HCT116 (cell line): ENCODE measurements around the gene TEAD1. TPM values are rescaled to one million over a fixed set of nuclear protein-coding genes. Genes with fewer than 3 reads are reported as not detected.

Source experiments
- ATAC-seq: fragments of 200-7000 bp; cut with Tn5 transposase; 2 replicates; pipeline ENCODE4 v1.9.1; 2020; ENCODE audit warnings: mild to moderate bottlenecking, moderate library complexity
- BruUV-seq: library from RNA; stranded (reverse); fragments of 400-500 nt; replicated peaks from 2 replicates; lab custom pipeline; 2021; lab: Mats Ljungman, UMichigan
- CTCF ChIA-PET: fragments of 300-600 bp; sonication (Branson Sonifier 250); formaldehyde crosslinking; loops from one replicate; lab custom pipeline; 2021; ENCODE audit warnings: antibody characterized with exemption; lab: Charles Lee
- POLR2A ChIA-PET: fragments of 300-600, 350-600 bp; sonication (Branson Sonifier 250); formaldehyde crosslinking; loops from one replicate; lab custom pipeline; 2021; ENCODE audit warnings: antibody characterized with exemption; lab: Charles Lee
- RAD21 ChIA-PET, 2 experiments: fragments of 300-600 bp; sonication (Branson Sonifier 250); formaldehyde crosslinking; loops; one replicate each; lab custom pipeline; 2023; ENCODE audit warnings: low total read pairs in 2 of 2; ENCODE audit not compliant: uncharacterized antibody in 2 of 2, unreplicated experiment in 2 of 2, low non-redundant PET in 1 of 2; lab: Charles Lee
- DNase-seq: peaks from one replicate; pipeline ENCODE4 v3.0.0-alpha.2; 2010; ENCODE audit warnings: low read depth, low spot score
- H2AFZ ChIP-seq: fragments of 200-600 bp; shearing (Covaris generic), sonication (generic); 2 replicates; pipeline ENCODE4 v1.6.1; 2017; ENCODE audit warnings: low read depth, mixed run types, mixed read lengths, antibody characterized with exemption, low read length; ENCODE audit not compliant: poor library complexity, severe bottlenecking
- H3K27ac ChIP-seq: 2 replicates; pipeline ENCODE4 v1.5.1; 2012; ENCODE audit warnings: low read depth, low read length
- H3K27me3 ChIP-seq: fragments of 200-600 bp; sonication (generic); 2 replicates; pipeline ENCODE4 v1.6.1; 2016; ENCODE audit warnings: mixed run types, low read length, mixed read lengths; ENCODE audit not compliant: insufficient read depth
- H3K36me3 ChIP-seq, 2 experiments: fragments of 200-500 bp in 1 of 2; fragments of 200-600 bp in 1 of 2; sonication (Bioruptor generic) in 1 of 2; sonication (generic) in 1 of 2; 2 replicates each; pipeline versions ENCODE4 v1.5.1 to v1.6.1; 2014 to 2016; ENCODE audit warnings: low read length in 2 of 2, inconsistent platforms in 1 of 2, mixed read lengths in 1 of 2, mixed run types in 1 of 2; ENCODE audit not compliant: insufficient read depth in 2 of 2, control insufficient read depth in 1 of 2
- H3K4me1 ChIP-seq, 2 experiments: fragments of 200-600 bp in 1 of 2; sonication (generic) in 1 of 2; 2 replicates each; pipeline versions ENCODE4 v1.5.1 to v1.6.1; 2012 to 2017; ENCODE audit warnings: low read length in 2 of 2, inconsistent platforms in 1 of 2, mild to moderate bottlenecking in 1 of 2, mixed read lengths in 1 of 2, mixed run types in 1 of 2, moderate library complexity in 1 of 2; ENCODE audit not compliant: insufficient read depth in 2 of 2, control insufficient read depth in 1 of 2
- H3K4me2 ChIP-seq: fragments of 200-600 bp; sonication (generic); 2 replicates; pipeline ENCODE4 v1.6.1; 2017; ENCODE audit warnings: mixed run types, low read length, mixed read lengths
- H3K4me3 ChIP-seq, 2 experiments: fragments of 200-600 bp in 1 of 2; sonication (generic) in 1 of 2; replicated peaks in 1 of 2; 2 replicates each; pipeline ENCODE4 v1.5.1; 2011 to 2016; ENCODE audit warnings: low read length in 2 of 2, control low read depth in 1 of 2, low read depth in 1 of 2, mild to moderate bottlenecking in 1 of 2, mixed read lengths in 1 of 2, mixed run types in 1 of 2
- H3K79me2 ChIP-seq: fragments of 200-600 bp; sonication (generic); 2 replicates; pipeline ENCODE4 v1.6.1; 2017; ENCODE audit warnings: mild to moderate bottlenecking, mixed run types, low read length, moderate library complexity, mixed read lengths; ENCODE audit not compliant: insufficient read depth
- H3K9ac ChIP-seq: fragments of 200-600 bp; sonication (generic); 2 replicates; pipeline ENCODE4 v1.6.1; 2016; ENCODE audit warnings: low read length, mixed read lengths
- H3K9me2 ChIP-seq: fragments of 200-600 bp; sonication (generic), shearing (Covaris generic); 2 replicates; pipeline ENCODE4 v1.6.1; 2017; ENCODE audit warnings: mixed run types, mild to moderate bottlenecking, moderate library complexity; ENCODE audit not compliant: insufficient read depth
- H3K9me3 ChIP-seq, 2 experiments: fragments of 200-500 bp in 1 of 2; fragments of 200-600 bp in 1 of 2; sonication (Bioruptor generic) in 1 of 2; sonication (generic) in 1 of 2; 2 replicates each; pipeline ENCODE4 v1.6.1; 2014 to 2017; ENCODE audit warnings: low read length in 2 of 2, mixed read lengths in 2 of 2, inconsistent platforms in 1 of 2, low read depth in 1 of 2, mild to moderate bottlenecking in 1 of 2, mixed run types in 1 of 2, moderate library complexity in 1 of 2; ENCODE audit not compliant: control insufficient read depth in 1 of 2, insufficient read depth in 1 of 2
- H4K20me1 ChIP-seq: fragments of 200-600 bp; sonication (generic), shearing (Covaris generic); 2 replicates; pipeline ENCODE4 v1.6.1; 2017; ENCODE audit warnings: mixed run types, mild to moderate bottlenecking, moderate library complexity; ENCODE audit not compliant: insufficient read depth
- CBX3 ChIP-seq: IDR thresholded peaks from 2 replicates; pipeline ENCODE4 v1.6.1; 2012; ENCODE audit warnings: low read depth
- EGR1 ChIP-seq: IDR thresholded peaks from 2 replicates; pipeline ENCODE4 v1.6.1; 2012; ENCODE audit warnings: low read depth
- ELF1 ChIP-seq: IDR thresholded peaks from 2 replicates; pipeline ENCODE4 v1.6.1; 2012; ENCODE audit warnings: low read depth, borderline replicate concordance
- FOSL1 ChIP-seq: IDR thresholded peaks from 2 replicates; pipeline ENCODE4 v1.6.1; 2012; ENCODE audit warnings: low read depth
- JUND ChIP-seq: IDR thresholded peaks from 2 replicates; pipeline ENCODE4 v1.6.1; 2012
- POLR2AphosphoS5 ChIP-seq: IDR thresholded peaks from 2 replicates; pipeline ENCODE4 v1.6.1; 2011; ENCODE audit warnings: mild to moderate bottlenecking, low read depth, low read length, moderate library complexity
- RAD21 ChIP-seq: IDR thresholded peaks from 2 replicates; pipeline ENCODE4 v1.6.1; 2012; ENCODE audit warnings: low read depth, mild to moderate bottlenecking
- SIN3A ChIP-seq: IDR thresholded peaks from 2 replicates; pipeline ENCODE4 v1.6.1; 2012; ENCODE audit warnings: low read depth
- SP1 ChIP-seq: IDR thresholded peaks from 2 replicates; pipeline ENCODE4 v1.6.1; 2012; ENCODE audit warnings: low read depth
- SRF ChIP-seq: IDR thresholded peaks from 2 replicates; pipeline ENCODE4 v1.6.1; 2012; ENCODE audit warnings: low read depth
- TCF7L2 ChIP-seq: IDR thresholded peaks from 2 replicates; pipeline ENCODE4 v1.7.0; 2011; ENCODE audit warnings: borderline replicate concordance, inconsistent platforms; ENCODE audit not compliant: insufficient read depth, insufficient read length; ENCODE audit errors: extremely low read depth
- YY1 ChIP-seq: IDR thresholded peaks from 2 replicates; pipeline ENCODE4 v1.6.1; 2011; ENCODE audit warnings: low read length, low read depth, moderate library complexity, mild to moderate bottlenecking; ENCODE audit not compliant: insufficient replicate concordance; ENCODE audit errors: extremely low read depth
- ZNF274 ChIP-seq: fragments of 200-500 bp; sonication (Bioruptor generic); IDR thresholded peaks from 2 replicates; pipeline ENCODE4 v1.6.1; 2014; ENCODE audit warnings: mild to moderate bottlenecking, low read depth, low read length, inconsistent platforms
- intact Hi-C: fragments of 100-400 bp; cut with micrococcal nuclease; formaldehyde crosslinking; loops from 2 replicates; pipeline ENCODE4 v1.10.0; 2022
- total RNA-seq: library from RNA; stranded (reverse); gene quantifications from one replicate; pipeline ENCODE4 v1.2.1, GENCODE V29; 2021; ENCODE audit not compliant: unreplicated experiment
- TF ChIP-seq, protein P1 (sequence below): IDR thresholded peaks from 2 replicates; pipeline ENCODE4 v1.6.1; 2011; ENCODE audit warnings: mild to moderate bottlenecking, low read length, moderate library complexity; ENCODE audit not compliant: insufficient replicate concordance; ENCODE audit errors: extremely low read depth
- TF ChIP-seq, protein P2 (sequence below): IDR thresholded peaks from 2 replicates; pipeline ENCODE4 v1.6.1; 2012
- TF ChIP-seq, protein P3 (sequence below): IDR thresholded peaks from 2 replicates; pipeline ENCODE4 v1.6.1; 2012; ENCODE audit warnings: low read depth

Gene TEAD1
- total RNA-seq, 1 experiment from 2014 or later = 103 TPM

DNA sequence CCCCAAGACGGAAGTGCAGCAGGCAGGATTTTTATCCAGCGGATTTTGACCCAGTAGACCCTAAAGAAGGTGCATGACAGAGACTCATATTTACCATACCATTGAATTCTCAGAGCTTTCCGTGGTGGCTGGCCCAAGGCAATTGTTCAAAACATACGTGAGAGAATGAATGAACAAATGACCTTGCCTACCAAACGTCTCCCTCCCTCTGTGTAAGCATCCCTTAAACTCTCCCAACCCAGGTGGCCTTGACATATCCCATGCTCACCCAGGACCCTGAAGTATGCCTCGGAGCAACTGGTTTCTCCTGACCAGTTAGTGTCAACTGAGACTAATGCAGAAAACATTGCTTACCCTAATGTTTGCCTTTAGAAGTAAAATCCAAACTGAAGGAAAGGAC lies 154.9 kb downstream of the TEAD1 start:
- H3K4me1 ChIP-seq = peaks cover 17 to 18% of the 10 kb centered on the region in 2 experiments; a peak in 3 of 4 replicates
- no TSS peak for BruUV-seq
- POLR2A ChIA-PET = no interaction called here

More for the DNA sequence above, 154.9 kb downstream of the TEAD1 start:
- no peak overlapping the region for H3K4me3 ChIP-seq
- RAD21 ChIA-PET = no interaction called here
- no peaks in the 10 kb centered on the region for H3K27me3 ChIP-seq
- CTCF ChIA-PET = no interaction called here
- H3K4me2 ChIP-seq = no peak overlapping the region
- no peaks in the 10 kb centered on the region for H3K9me2 ChIP-seq
- no peaks in the 10 kb centered on the region; the same call in 1 of the 2 replicates for H4K20me1 ChIP-seq
- H3K9ac ChIP-seq = no peak overlapping the region
- DNase-seq = no peak
- no peak overlapping the region for H3K27ac ChIP-seq
- ATAC-seq = no peak
- no peaks in the 10 kb centered on the region for H3K9me3 ChIP-seq
- TF ChIP-seq SP1 (no peak), SRF (no peak), JUND (no peak), EGR1 (no peak), TCF7L2 (no peak), FOSL1 (no peak), ZNF274 (no peak), RAD21 (no peak), ELF1 (no peak), POLR2AphosphoS5 (no peak), YY1 (no peak), SIN3A (no peak), CBX3 (no peak)
- TF ChIP-seq, protein P1, sequence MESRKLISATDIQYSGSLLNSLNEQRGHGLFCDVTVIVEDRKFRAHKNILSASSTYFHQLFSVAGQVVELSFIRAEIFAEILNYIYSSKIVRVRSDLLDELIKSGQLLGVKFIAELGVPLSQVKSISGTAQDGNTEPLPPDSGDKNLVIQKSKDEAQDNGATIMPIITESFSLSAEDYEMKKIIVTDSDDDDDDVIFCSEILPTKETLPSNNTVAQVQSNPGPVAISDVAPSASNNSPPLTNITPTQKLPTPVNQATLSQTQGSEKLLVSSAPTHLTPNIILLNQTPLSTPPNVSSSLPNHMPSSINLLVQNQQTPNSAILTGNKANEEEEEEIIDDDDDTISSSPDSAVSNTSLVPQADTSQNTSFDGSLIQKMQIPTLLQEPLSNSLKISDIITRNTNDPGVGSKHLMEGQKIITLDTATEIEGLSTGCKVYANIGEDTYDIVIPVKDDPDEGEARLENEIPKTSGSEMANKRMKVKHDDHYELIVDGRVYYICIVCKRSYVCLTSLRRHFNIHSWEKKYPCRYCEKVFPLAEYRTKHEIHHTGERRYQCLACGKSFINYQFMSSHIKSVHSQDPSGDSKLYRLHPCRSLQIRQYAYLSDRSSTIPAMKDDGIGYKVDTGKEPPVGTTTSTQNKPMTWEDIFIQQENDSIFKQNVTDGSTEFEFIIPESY = no peak
- TF ChIP-seq, protein P2, sequence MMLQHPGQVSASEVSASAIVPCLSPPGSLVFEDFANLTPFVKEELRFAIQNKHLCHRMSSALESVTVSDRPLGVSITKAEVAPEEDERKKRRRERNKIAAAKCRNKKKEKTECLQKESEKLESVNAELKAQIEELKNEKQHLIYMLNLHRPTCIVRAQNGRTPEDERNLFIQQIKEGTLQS = no peak
- TF ChIP-seq, protein P3, sequence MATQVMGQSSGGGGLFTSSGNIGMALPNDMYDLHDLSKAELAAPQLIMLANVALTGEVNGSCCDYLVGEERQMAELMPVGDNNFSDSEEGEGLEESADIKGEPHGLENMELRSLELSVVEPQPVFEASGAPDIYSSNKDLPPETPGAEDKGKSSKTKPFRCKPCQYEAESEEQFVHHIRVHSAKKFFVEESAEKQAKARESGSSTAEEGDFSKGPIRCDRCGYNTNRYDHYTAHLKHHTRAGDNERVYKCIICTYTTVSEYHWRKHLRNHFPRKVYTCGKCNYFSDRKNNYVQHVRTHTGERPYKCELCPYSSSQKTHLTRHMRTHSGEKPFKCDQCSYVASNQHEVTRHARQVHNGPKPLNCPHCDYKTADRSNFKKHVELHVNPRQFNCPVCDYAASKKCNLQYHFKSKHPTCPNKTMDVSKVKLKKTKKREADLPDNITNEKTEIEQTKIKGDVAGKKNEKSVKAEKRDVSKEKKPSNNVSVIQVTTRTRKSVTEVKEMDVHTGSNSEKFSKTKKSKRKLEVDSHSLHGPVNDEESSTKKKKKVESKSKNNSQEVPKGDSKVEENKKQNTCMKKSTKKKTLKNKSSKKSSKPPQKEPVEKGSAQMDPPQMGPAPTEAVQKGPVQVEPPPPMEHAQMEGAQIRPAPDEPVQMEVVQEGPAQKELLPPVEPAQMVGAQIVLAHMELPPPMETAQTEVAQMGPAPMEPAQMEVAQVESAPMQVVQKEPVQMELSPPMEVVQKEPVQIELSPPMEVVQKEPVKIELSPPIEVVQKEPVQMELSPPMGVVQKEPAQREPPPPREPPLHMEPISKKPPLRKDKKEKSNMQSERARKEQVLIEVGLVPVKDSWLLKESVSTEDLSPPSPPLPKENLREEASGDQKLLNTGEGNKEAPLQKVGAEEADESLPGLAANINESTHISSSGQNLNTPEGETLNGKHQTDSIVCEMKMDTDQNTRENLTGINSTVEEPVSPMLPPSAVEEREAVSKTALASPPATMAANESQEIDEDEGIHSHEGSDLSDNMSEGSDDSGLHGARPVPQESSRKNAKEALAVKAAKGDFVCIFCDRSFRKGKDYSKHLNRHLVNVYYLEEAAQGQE = no peak
- peaks cover 56% of the 10 kb centered on the region for H3K79me2 ChIP-seq
- H3K36me3 ChIP-seq = no peaks in the 10 kb centered on the region
- no peak overlapping the region for H2AFZ ChIP-seq
- intact Hi-C loops = no loop called here
